Measurements from ENCODE around the gene CMIP.

The CMIP gene

DNA sequence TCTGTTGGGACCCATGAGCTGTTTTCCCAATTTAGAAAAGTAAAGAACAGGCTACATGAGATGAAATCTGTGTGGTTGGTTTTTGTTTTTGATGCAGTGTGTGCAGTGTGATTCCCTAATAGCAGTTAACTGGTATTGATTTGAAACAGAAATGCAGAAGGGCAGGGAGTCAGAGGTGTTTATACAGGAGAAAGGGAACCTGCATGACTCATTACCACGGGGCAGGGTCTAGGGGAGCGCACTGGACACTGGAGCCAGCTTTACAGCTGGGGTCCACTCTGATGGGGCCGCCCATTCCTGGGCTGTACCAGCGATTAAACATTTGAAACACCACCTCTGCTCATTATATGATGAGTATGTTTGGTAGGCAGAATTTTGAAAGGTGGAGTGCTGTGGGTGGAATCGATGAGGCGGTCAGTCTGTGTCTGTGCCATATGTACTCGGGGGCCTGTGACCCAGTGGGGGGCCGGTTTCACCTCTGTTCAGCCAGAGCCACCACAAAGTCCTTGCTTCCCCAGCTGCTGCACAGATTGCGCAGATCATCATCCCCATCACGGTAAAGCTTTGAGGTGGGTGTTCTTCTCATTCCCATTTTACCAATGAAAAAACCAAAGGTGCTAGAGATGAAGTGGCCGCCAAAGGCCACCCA lies 142.5 kb downstream of the CMIP start:
- no peak for DNase-seq (ENCODE audit: low read depth)

DNA sequence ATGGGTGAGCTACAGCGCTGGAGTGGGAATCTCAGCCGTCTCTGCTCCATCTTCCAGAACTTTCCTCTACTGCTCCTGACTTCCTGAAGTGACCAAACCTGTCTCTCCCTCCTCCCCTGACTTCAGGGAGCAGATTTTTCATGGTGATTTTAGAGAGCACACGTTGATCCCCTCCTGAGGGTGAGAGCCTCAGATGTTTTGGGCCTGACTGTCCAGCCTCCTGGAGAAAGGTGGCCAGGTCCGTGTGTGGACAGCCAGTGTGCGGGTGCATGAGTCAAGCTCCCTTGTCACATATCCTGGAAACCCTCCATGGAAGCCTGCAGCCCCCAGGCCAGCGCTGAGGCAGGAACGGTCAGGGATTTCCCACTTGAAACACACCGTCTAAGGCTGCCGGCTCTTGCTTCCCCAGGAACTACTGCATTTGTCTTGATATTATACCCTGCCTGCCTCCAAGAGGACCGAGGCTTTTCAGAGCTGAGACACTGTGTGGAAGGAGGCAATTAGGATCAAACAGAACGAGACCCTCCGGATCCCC lies 143.1 kb downstream of the CMIP start:
- no peak for DNase-seq (ENCODE audit: low read depth)

DNA sequence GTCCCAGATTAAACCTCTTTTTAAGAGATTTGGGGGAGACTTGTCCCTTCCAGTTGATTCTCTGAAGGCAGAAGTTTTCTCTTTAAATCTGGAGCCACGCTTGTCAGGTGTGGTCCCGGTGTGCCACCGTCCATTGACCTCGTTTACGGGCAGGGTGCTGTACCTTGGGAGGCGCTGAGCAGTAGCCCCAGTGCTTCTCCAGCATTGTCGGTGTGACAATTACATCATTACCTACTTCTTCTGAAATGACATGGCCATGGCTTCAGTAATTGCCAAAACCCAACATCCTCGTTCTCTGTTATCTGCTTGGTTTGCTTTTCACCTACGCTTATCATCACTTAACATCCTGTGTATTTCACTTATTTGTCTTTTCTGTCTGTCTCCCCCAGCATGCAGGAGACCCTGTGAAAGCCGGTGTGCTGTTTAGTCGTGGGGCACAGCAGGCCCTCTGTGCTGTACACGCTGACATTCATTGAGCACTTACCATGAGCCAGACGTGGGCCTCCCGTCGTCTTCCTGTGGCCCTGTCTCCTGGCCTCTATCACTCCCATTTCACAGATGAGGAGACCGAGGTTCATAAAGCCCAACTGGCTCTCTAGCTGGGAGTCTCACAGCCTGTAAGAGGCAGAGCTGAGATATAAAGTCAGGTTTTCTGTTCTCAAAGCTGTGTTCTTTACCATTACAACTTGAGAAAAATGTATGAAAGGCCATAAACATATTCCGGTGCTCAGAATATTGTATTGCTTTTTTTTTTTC lies 143.9 kb downstream of the CMIP start:
- no peak for DNase-seq (ENCODE audit: low read depth)

DNA sequence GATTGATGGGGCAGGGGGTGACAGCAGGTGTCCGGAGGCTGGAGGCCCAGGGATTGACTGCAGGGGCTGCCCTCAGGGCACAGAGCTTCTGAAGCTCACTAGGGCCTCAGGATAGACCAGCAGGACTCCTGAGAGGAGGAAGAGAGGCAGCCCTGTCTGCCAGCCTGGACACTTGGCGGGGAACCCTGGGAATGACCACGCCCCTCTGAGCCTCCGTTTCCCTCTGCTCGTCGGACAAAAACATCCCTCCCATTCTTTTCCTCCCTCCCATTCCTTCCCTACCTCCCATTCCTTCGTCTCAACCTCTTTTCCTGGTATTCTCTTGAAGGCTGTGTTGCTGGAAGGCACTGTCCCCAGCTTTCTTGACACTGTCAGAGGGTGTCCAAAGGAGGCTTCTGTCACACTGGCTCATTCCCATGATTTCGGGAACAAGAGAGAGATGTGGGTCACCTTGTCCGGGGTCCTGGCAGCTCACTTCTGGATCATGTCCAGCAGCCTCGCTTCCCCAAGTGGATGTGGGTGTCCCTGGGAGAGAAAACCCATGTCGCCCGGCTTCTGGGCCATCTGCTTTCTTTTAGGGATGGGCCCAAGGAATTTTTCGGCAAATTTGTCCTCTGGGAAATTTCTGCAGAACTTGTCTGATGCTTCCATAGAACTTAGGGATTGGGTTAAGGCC lies 145.5 kb downstream of the CMIP start:
- no peak for DNase-seq (ENCODE audit: low read depth)

DNA sequence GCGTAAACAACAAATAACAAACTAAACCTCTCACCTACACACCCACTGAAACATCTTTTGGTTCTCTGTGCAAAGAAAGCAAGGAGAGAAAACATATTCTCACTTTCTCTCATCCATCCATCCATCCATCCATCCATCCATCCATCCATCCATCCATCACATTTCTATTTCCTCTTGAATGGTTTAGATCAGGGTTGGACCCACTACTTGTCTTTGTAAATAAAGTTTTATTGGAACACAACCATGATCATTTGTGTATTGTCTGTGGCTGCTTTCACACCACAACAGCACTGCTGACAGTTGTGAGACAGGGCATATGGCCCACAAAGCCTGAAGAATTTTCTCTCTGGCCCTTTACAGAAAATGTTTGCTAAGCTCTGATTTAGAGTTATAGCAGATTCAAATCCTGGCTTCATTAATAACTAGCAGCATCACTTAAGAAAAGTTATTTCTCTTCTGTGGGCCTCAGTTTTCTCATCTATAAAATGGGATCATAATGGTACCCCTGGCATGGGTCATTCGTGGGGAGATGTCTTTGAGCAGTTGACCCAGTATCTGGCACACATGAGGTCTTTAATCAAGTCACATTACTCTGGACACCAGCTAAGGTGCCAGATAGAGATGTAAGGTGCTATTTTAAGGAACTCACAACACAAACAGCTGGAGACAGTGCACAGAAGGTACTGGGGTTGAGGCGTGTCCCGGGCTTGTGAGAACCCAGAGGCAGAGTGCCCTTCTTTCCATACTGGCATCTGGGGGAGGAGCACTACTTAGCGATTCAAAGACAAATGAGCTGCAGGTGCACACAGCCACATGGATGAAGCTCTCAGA lies 146.3 kb downstream of the CMIP start:
- no peak for DNase-seq (ENCODE audit: low read depth)

DNA sequence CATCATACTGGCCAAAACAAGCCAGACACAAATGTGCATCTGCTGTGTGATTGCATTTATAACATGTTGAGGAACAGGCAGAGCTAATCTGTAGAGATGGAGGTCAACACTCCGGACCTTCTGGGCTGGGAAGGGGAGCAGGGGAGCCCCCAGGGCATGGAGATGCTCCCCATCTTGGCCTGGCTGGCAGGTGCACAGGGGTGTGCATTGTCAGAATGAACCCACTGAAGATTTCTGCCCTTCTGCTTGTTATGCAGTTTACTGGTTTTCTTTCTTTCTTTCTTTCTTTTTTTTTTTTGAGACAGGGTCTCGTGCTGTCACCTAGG lies 146.9 kb downstream of the CMIP start:
- DNase-seq (ENCODE audit: low read depth), result no peak

DNA sequence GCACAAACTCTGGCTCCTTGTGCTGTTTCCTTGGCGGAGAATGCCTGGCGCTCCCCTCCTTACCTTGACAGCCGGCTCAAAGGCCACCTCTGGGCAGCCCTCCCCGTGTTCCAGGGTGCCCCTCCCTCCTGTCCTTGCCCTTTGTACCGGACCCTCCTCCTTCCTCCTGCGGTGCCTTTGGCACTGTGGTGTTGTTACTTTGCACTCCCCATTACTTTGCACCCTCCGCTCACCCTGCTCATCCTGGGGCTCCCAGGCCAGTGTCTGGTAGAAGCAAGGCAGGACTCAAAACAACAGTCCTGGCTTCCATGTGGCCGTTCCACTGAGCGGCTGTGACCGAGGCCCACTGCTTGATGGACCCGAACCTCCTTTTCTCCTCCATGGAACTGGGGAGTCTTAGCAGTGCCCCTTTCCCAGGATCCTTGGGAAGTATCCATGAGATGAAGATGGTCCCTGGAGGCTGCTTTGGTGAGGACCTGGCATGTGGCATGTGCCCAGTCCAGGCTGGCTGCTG lies 147.8 kb downstream of the CMIP start:
- no peak for DNase-seq (ENCODE audit: low read depth)

DNA sequence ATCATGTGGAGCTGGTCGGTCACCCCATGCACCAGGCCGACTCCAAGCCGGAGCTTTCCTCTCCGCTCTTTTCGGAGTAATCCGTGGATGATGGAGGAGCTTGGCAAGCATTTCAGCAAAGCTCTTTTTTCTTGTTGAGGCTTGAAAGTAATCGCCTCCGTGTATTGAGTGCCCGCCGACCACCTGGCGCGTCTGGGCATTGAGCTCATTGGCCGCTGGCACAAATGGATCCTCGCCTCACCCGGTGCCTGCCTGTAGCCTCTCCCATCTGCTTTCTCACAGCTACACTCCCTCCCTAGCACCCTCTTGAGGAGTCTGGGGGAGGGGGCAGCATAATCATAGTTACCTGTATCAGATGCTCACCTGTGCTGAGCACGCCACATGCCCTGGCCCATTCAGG lies 148.9 kb downstream of the CMIP start:
- no peak for DNase-seq (ENCODE audit: low read depth)

DNA sequence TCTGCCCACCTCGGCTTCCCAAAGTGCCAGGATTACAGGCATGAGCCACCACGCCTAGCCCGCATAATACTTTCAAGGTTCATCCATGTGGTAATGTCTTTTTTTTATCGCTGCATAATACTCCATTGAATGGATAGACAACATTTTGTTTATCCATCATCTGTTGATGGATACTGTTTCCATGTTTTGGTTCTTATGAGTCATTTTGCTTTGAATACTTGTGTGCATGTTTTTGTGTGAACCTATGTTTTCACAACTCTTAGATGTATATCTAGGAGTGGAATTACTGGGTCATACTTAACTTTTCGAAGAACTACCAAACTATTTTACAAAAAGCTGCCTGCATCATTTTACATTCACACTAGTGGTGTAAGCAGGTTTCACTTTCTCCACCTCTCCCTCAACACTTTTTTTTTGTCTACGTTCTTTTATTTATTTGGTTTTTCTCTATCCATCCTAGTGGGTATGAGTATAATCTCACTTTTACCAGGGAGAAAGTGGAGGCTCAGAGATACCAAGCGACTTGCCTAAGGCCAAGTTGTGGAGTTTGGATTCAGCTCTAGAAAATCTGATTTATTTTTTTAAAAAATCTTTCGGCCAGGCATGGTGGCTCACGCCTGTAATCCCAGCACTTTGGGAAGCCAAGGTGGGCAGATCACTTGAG lies 151.2 kb downstream of the CMIP start:
- no peak for DNase-seq (ENCODE audit: low read depth)

DNA sequence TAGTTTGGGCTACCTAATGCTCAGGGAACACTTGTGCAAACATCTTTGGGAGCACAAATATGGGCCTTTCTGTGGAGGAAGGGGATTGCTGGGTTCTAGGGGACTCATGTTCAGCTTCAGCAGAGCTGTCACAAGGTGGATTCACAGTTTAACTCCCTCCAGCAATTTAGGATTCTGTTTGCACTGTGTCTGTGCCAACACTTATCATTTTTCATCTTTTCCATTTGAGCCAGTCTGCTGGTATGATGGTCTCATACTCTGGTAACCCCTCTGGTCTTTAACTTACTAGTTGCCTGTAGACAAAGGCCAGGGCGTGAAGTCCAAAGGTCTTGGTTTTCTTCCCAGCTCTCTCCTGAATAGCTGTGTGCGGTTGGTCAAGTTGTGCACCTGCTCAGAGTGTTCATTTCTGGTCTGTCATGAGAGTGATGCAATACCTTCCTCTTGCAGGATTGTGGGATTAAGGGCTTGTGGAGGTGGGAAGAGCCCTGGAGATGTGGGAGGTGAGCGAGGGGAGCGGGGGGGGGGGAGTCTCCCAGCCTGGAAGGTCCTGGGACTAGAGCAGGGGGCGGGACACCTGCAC lies 152.6 kb downstream of the CMIP start:
- DNase-seq (ENCODE audit: low read depth), result no peak

DNA sequence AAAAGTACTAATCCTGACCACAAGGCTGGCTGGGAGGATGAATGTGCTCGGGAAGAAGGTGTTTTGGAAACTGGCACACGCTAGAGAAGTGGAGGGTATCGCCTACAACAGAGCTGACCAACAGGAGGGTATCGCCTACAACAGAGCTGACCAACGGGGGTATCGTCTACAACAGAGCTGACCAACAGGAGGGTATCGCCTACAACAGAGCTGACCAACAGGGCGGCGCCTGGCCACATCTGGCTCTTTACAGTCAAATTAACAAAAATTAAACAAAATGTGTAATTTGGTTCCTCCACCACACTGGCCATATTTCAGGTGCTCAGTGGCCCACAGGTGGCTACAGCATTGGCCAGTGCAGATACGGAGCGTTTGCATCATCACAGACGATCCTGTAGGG lies 153.5 kb downstream of the CMIP start:
- DNase-seq (ENCODE audit: low read depth), result no peak

DNA sequence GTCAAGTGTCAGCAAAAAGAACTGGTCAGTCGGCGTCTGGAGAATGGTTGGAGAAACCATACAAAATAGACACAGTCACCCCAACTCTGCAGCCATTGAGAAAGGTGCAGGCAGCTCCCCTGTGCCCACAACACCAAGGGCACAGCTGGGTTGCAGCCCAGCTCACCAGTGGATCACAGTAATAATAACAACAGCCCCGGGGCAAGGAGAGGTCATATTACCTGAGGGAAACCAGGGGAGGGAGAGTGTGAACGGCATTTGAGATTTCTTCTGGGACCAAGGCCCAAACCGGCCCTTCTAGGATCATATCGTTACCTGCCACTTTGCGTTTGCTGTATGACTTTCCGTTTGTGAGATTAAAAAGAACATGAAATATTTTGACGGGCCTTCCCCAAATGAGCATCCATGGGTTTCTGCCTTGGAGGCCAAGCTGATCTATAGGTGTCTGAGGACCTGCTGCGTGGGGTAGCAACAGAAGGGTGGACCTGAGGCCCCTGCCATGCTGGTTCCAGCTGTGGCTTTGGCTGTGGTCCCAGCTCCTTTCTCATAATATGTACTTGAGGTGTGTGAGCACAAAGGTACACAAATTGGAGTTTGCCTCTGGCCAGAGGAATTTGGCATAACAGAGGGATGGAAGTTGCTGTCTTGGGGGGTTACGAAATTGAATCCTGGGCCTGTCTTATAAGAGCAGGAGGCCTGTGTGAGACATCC lies 154.6 kb downstream of the CMIP start:
- no peak for DNase-seq (ENCODE audit: low read depth)

DNA sequence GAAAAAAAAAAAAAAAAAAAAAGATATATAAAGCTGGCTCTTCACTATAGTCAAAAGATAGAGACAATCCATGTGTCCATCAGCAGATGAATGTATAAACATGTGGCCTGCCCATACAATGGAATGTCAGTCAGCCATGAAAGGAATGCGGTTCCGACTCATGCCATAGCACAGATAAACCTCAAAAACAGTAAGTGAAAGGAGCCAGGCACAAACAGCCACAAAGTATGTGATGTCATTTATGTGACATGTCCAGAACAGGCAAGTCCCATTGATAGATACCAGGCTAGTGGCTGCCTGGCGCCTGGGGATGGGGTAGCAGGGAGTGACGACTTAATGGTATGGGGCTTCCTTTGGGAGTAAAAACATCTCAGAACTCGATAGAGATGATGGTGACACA lies 155.7 kb downstream of the CMIP start:
- DNase-seq (ENCODE audit: low read depth), result peak; percentile 44

DNA sequence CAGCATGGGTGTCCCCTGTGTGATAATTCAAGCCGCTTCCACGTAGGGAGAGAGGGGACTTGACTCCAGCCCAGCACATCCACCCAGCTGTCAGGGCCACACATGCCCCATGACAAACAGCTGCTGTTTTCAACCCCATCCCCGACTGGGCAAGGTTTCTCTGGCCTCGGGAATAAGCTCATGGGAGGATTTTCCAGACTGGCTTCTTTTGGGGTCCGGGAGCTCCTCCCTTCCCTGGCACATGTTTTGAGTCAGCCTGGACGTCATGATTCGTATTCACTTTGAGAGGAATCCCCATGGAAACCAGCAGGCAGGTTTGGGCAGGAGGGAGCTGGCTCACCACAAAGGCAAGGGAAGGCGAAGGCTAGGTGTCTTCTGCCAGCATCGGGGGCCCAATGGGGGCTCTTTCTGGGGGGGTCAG lies 156.4 kb downstream of the CMIP start:
- no peak for DNase-seq (ENCODE audit: low read depth)

DNA sequence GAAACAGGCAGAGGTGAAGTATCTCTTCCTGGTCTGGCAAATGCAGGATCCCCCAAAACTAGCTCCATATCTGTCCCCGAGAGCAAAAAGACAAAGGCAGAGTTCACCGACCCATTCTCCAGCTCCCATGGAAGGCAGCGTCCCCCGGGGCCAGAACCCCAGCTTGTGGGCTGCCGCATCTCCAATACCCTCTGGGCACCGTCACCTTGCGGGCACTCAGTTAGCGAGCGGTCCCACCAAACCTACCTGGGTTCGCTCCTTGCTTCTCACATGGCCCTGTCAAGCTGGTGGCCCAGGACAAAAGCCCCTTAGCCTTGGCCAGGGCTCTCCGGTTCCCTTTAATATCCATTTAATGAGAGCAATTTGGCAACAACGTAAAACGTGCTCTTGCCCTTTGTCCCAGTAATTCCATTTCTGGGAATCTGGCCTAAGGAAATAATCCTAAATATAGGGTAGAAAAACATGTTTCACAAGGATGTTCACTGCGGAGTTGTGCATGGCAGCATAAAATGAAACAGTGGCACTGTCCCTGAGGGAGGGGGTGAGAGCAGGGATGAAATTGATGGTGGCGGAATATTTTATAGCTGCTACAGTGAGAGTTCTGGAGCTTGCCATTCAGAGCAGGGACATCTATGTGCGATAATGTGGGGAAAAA lies 157.1 kb downstream of the CMIP start:
- no peak for DNase-seq (ENCODE audit: low read depth)

DNA sequence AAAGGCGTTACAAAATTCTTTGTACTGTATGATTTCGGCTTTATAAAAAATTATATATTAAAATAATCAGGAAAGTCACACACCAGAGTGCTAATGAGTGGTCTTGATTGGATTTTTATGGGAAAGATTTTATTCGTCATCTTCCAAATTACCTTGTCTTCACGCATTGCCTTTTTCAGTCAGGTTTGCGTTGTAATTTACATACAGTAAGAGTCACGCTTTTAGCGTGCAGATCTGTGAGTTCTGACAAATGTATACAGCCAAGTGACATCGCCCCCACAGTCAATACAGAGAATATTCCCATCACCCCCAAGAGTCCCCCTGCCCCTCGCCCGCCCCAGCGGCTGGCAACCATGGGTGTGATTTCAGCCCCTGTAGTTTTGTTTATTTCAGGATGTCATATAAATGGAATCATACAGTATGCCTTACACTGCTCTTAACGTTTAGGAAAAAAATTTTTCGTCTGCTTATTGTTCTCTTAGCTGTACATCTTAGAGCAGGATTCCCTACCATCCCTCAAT lies 157.7 kb downstream of the CMIP start:
- no peak for DNase-seq (ENCODE audit: low read depth)

DNA sequence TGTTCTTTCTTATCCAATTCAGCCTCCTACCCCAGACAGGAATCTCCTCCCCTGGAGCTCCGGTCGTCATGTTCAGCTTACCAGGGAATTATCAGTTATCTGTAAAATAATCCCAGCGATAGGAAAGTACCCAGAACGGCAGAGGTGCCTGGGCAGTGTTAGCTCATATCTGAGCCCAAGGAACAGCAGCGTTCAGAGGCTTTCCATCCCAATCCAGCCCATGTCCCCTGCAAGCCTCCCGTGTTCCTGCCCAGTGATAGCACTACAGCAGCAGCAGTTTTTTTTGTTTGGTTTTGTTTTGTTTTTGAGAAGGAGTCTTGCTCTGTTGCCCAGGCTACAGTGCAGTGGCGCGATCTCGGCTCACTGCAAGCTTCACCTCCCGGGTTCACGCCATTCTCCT lies 158.2 kb downstream of the CMIP start:
- no peak for DNase-seq (ENCODE audit: low read depth)

DNA sequence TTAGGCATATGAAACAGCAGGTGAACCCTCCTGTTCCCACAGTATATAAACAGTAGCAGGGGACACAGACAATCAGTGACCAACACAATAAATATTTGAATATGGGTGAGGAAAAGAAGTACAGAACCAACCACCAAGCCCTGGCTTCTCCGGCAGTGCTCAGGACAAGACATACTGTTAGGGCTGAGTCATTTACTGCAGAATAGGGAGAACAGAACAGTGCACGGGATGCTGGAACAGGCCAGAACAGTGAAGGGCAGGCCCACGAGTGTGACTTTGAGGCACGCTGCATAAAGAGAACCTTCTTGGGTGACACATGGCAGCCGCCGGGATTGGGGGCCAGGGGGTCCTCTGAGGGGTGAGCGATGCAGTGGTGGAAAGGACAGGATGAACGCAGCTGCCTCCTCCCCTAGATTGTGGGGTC lies 160.4 kb downstream of the CMIP start:
- no peak for DNase-seq (ENCODE audit: low read depth)

DNA sequence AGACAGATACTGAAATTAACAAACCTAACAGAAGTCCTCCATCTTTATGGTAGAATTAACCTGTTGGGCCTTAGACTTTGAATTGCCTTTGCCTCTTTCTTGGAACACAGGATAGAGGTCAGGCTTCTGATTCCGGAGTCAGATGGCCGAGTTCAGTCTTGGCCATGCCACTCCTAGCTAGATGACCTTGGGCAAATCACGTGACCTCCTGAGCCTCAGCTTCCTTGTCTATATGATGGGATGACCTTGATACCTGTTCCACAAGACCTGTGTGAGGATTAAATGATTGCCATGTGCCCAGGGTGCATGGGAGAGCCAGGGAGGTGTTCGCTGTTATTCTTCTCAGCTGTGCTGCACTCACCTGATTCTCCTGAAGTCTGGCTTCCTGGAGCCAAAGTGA lies 161.4 kb downstream of the CMIP start:
- no peak for DNase-seq (ENCODE audit: low read depth)

DNA sequence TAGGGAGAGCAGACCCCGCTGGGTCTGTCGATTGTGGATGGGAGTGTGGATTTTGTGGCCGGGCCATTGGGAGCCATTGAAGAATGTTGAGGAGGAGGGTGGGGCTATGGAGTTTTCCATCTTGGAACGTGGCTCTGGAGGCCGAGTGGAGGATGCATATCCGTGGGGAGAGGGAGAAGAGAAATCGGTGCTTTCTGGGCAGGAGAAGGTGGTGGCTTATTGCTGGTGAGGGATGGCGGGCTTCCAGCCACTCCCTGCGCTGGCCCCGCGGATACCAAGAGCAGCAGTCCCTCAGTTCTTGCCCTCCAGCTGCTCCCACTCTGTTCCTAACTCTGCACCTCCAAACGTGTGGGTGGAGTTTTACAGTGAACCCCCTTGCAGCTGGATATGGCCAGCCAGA lies 162.4 kb downstream of the CMIP start:
- no peak for DNase-seq (ENCODE audit: low read depth)
